Testis (tissue), 2 donors: Measurements from ENCODE around the gene SOD3.

ENCODE experiments used
- CTCF ChIP-seq, 3 experiments: fragments of 450-650 bp in 2 of 3; fragments of 200-600 bp in 1 of 3; sonication (generic) in 1 of 3; IDR thresholded peaks; one replicate each; pipeline ENCODE4 v1.5.1; 2016 to 2019; ENCODE audit warnings: antibody characterized with exemption in 3 of 3, mild to moderate bottlenecking in 2 of 3, moderate library complexity in 1 of 3
- POLR2A ChIP-seq: fragments of 450-650 bp; IDR thresholded peaks from one replicate; pipeline ENCODE4 v1.6.1; 2017; ENCODE audit warnings: antibody characterized with exemption, mild to moderate bottlenecking, moderate library complexity

DNA sequence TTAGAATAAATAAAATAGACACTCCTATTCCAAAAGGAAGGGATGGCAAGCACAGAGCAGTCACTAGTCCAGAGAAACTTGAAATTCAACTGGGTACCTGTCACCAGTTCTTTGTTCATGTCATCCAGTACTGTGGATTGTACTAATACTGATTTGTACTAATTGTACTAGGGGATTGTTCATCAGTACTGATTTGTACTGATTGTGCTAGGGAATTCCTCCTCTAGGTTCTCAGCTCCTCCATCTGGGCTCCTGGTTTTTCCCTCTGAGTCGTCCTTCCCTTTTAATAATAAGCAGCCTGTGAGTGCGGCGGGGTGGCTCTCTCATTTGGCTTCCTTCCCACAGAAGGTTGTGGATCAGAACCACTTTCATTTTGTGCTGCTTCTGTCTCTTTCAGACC lies 31.0 kb upstream of the SOD3 start:
- no peak for TF ChIP-seq CTCF (IDR thresholded peaks at IDR 0.05)
- TF ChIP-seq POLR2A, result no peak
